Calu3 (cell line): ENCODE data around the gene LTBP2. TPM values are rescaled to one million over a fixed set of nuclear protein-coding genes. Genes with fewer than 3 reads are reported as not detected.
A peak's percentile ranks its signal among the peaks of the same experiment; 100 is the strongest.

Source experiments
- BruUV-seq: library from RNA; stranded (reverse); fragments of 400-500 nt; replicated peaks from 2 replicates; lab custom pipeline; 2021; lab: Mats Ljungman, UMichigan
- CTCF ChIA-PET: fragments of 300-600 bp; sonication (Branson Sonifier 250); formaldehyde crosslinking; loops from one replicate; lab custom pipeline; 2022; ENCODE audit warnings: antibody characterized with exemption; lab: Charles Lee
- DNase-seq: peaks from one replicate; pipeline ENCODE4 v3.0.0; 2022
- H3K27ac Mint-ChIP-seq: one replicate; pipeline ENCODE4 v1.8.0; 2022; ENCODE audit warnings: mixed read lengths; ENCODE audit not compliant: unreplicated experiment
- H3K27me3 Mint-ChIP-seq: one replicate; pipeline ENCODE4 v1.8.0; 2022; ENCODE audit warnings: mixed read lengths; ENCODE audit not compliant: unreplicated experiment
- H3K36me3 Mint-ChIP-seq: one replicate; pipeline ENCODE4 v1.8.0; 2022; ENCODE audit warnings: mild to moderate bottlenecking, moderate library complexity, mixed read lengths; ENCODE audit not compliant: insufficient read depth, unreplicated experiment
- H3K4me1 Mint-ChIP-seq: one replicate; pipeline ENCODE4 v1.8.0; 2022; ENCODE audit warnings: mild to moderate bottlenecking, low read depth, mixed read lengths; ENCODE audit not compliant: unreplicated experiment
- H3K4me3 Mint-ChIP-seq: one replicate; pipeline ENCODE4 v1.8.0; 2022; ENCODE audit warnings: mild to moderate bottlenecking, low read depth, moderate library complexity, mixed read lengths; ENCODE audit not compliant: unreplicated experiment
- H3K9me3 Mint-ChIP-seq: one replicate; pipeline ENCODE4 v1.8.0; 2022; ENCODE audit warnings: low read depth, mixed read lengths; ENCODE audit not compliant: unreplicated experiment
- intact Hi-C: fragments of 100-400 bp; cut with micrococcal nuclease; formaldehyde crosslinking; loops from one replicate; pipeline ENCODE4 v1.10.0; 2022; ENCODE audit not compliant: unreplicated experiment
- total RNA-seq: library from RNA; stranded (reverse); gene quantifications from 2 replicates; pipeline ENCODE4 v1.2.3, GENCODE V29; 2022
- TF ChIP-seq, protein P1 (sequence below): fragments of 200-600 bp; IDR thresholded peaks from one replicate; pipeline ENCODE4 v1.8.0; 2022; ENCODE audit warnings: antibody characterized with exemption; ENCODE audit not compliant: unreplicated experiment

Gene LTBP2
- total RNA-seq, 1 experiment from 2014 or later = 4.3 TPM

DNA sequence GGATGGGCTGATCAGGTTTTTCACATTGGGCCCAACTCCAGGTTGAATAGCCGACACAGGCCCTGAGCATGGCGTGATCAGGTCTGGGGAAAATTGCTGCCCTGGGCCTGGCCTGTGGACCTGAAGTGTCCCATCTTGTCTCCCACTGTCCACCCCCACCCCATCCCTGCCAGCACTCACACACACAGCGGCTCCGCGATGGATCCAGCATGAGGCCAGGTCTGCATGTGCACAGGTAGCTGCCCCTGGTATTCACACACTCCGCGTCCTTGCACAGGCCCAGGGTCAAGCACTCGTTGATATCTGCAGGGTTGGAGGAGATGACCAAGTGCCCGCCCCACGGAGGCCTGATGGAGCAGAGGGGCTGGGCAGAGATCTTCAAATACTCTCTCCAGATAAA is 79.8 kb downstream of the LTBP2 start:
- CTCF ChIA-PET = interaction anchor here (0.5 to 0.9 kb wide), 2 partner anchors 24 to 30 kb away, joined by 3 to 4 read pairs; no protein-coding TSS in a partner anchor
- no TSS peak for BruUV-seq
- intact Hi-C loops = no loop called here

GRCh38 chr14:74531467-74531866 is 80.6 kb downstream of the LTBP2 start:
- CTCF ChIA-PET = interaction anchor here (0.5 to 0.9 kb wide), 4 partner anchors 23 to 358 kb away, joined by 3 to 5 read pairs (median 4); no protein-coding TSS in a partner anchor
- no TSS peak for BruUV-seq
- TF ChIP-seq, protein P1, sequence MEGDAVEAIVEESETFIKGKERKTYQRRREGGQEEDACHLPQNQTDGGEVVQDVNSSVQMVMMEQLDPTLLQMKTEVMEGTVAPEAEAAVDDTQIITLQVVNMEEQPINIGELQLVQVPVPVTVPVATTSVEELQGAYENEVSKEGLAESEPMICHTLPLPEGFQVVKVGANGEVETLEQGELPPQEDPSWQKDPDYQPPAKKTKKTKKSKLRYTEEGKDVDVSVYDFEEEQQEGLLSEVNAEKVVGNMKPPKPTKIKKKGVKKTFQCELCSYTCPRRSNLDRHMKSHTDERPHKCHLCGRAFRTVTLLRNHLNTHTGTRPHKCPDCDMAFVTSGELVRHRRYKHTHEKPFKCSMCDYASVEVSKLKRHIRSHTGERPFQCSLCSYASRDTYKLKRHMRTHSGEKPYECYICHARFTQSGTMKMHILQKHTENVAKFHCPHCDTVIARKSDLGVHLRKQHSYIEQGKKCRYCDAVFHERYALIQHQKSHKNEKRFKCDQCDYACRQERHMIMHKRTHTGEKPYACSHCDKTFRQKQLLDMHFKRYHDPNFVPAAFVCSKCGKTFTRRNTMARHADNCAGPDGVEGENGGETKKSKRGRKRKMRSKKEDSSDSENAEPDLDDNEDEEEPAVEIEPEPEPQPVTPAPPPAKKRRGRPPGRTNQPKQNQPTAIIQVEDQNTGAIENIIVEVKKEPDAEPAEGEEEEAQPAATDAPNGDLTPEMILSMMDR = no peak
- no peak overlapping the region for H3K4me3 Mint-ChIP-seq
- no peaks in the 10 kb centered on the region for H3K27me3 Mint-ChIP-seq
- no peaks in the 10 kb centered on the region for H3K9me3 Mint-ChIP-seq
- no peaks in the 10 kb centered on the region for H3K36me3 Mint-ChIP-seq
- intact Hi-C loops = no loop called here
- DNase-seq = peak; percentile 24
- no peaks in the 10 kb centered on the region for H3K4me1 Mint-ChIP-seq
- H3K27ac Mint-ChIP-seq = no peak overlapping the region

More for the DNA sequence above, 79.8 kb downstream of the LTBP2 start:
- Mint-ChIP-seq H3K9me3 (no peaks in the 10 kb centered on the region), H3K4me1 (no peaks in the 10 kb centered on the region), H3K4me3 (no peak overlapping the region), H3K27ac (no peak overlapping the region), H3K36me3 (no peaks in the 10 kb centered on the region), H3K27me3 (no peaks in the 10 kb centered on the region)
- TF ChIP-seq, protein P1 = no peak
- no peak for DNase-seq

DNA sequence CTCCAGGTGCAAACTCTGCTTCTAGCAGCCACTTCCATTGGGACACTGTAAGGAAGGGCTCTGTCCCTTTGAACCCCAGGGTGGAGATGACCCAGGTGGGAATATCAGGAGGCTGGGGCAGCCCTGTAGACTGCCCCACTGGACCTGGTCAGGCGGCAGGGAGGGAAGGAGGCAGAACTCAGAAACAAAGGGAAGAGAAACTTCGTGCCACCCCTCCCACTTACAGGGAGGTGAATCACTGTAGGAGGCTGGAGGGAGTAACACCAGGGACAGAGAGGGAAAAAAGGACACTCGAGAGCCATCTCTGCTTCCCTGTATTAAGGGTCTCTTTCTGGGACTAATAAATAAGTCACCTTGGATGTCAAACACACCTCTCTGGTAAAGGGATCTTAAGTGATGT is 81.0 kb downstream of the LTBP2 start:
- intact Hi-C loops = no loop called here
- Mint-ChIP-seq H3K27me3 (peaks cover under 1% of the 10 kb centered on the region), H3K4me3 (no peak overlapping the region), H3K4me1 (no peaks in the 10 kb centered on the region), H3K36me3 (no peaks in the 10 kb centered on the region), H3K9me3 (no peaks in the 10 kb centered on the region), H3K27ac (no peak overlapping the region)
- TF ChIP-seq, protein P1 = no peak
- CTCF ChIA-PET = no interaction called here
- no peak for DNase-seq
- no TSS peak for BruUV-seq

DNA sequence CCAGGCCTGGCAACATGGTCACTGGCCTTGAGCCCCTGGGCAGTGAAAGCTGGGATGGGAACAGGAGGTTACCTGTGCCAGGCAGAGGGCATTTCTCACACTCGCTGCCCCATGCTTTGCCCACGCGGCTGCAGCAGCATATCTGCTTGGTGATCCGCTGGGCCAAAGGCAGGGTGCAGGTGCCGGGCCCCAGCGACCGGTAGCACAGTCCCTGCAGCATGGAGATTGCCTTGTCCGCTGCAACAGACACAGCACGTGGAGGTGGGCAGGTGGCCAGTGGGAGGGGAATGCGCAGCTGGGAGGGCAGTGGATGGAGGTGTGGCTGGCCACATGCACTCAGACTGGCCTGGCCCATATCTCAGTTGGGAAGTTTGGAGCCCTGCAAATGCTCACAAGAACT is 83.2 kb downstream of the LTBP2 start:
- intact Hi-C loops = no loop called here
- Mint-ChIP-seq H3K27me3 (peaks cover 15% of the 10 kb centered on the region), H3K4me1 (no peaks in the 10 kb centered on the region), H3K36me3 (no peaks in the 10 kb centered on the region), H3K9me3 (no peaks in the 10 kb centered on the region), H3K27ac (no peak overlapping the region), H3K4me3 (no peak overlapping the region)
- TF ChIP-seq, protein P1 = no peak
- no TSS peak for BruUV-seq
- no peak for DNase-seq
- CTCF ChIA-PET = no interaction called here
